ENCODE measurements around the gene STS. TPM values are rescaled to one million over a fixed set of nuclear protein-coding genes. Genes with fewer than 3 reads are reported as not detected.
"Not testable (repeated sequence)": the region's sequence is repeated elsewhere in the genome, so short reads cannot be mapped to it uniquely, and the experiment has no call there.

STS gene
- total RNA-seq, 1 donor from 2014 or later, result 8.9 TPM

- DNase-seq (ENCODE audit: extremely low read depth, low read depth, low spot score), result not testable (repeated sequence)
These were observed 31.3 kb downstream of the STS start for GRCh38 chrX:7178859-7179258.

- no peak for DNase-seq (ENCODE audit: extremely low read depth, low read depth, low spot score)
These were observed 31.9 kb downstream of the STS start for GRCh38 chrX:7179446-7179845.

- DNase-seq (ENCODE audit: extremely low read depth, low read depth, low spot score), result no peak
These were observed 37.3 kb downstream of the STS start for GRCh38 chrX:7184816-7185215.

DNA sequence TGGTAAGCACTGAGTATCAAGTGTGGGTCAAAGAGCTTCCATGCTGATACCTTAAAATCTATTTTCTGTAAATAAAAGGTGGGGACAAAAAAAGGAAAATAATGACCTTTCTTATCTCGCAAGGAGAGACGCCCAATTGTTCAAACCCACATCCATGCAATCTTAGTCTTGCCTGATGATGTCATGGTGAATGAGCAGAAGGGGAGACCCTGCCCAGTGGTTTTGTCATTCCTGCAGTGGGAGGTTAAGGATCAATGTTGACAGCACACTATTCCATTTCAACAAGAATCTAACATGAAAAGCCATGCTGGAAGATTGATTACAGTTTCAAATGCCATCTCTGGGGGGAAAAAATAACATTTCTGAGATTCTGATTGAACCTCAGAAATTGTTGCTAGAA is 41.2 kb downstream of the STS start:
- DNase-seq (ENCODE audit: extremely low read depth, low read depth, low spot score), result no peak

DNA sequence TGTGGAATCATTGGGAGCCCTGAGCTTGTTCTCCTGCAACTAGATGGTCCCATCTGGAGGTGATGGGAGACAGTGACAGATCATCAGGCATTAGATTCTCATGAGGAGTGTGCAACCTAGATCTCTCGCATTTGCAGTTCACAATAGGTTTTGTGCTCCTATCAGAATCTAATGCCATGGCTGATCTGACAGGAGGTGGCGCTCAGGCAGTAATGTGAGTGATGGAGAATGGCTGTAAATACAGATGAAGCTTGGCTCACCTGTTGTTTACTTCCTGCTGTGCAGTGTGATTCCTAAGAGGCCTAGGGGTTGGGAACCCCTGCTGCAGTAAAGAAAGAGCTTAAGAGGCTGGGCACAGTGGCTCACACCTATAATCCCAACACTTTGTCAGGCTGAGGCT is 42.6 kb downstream of the STS start:
- no peak for DNase-seq (ENCODE audit: extremely low read depth, low read depth, low spot score)

GRCh38 chrX:7191681-7192110 is 44.2 kb downstream of the STS start:
- no peak for DNase-seq (ENCODE audit: extremely low read depth, low read depth, low spot score)

GRCh38 chrX:7192871-7193270 is 45.4 kb downstream of the STS start:
- no peak for DNase-seq (ENCODE audit: extremely low read depth, low read depth, low spot score)

GRCh38 chrX:7194606-7195005 is 47.1 kb downstream of the STS start:
- no peak for DNase-seq (ENCODE audit: extremely low read depth, low read depth, low spot score)

Other genes starting within 250 kb of the STS start
- gene PUDP, start 441 bp downstream of the STS start, total RNA-seq, result 28.7 and 30.0 TPM in 2 replicates

Data from glomerular endothelial cell (primary cell).